ENCODE measurements around the gene IGFL2.

- TF ChIP-seq CTCF (conservative IDR thresholded peaks at IDR 0.05; ENCODE audit: low read depth in 2 of 2) = no peak
- TF ChIP-seq, protein P1, sequence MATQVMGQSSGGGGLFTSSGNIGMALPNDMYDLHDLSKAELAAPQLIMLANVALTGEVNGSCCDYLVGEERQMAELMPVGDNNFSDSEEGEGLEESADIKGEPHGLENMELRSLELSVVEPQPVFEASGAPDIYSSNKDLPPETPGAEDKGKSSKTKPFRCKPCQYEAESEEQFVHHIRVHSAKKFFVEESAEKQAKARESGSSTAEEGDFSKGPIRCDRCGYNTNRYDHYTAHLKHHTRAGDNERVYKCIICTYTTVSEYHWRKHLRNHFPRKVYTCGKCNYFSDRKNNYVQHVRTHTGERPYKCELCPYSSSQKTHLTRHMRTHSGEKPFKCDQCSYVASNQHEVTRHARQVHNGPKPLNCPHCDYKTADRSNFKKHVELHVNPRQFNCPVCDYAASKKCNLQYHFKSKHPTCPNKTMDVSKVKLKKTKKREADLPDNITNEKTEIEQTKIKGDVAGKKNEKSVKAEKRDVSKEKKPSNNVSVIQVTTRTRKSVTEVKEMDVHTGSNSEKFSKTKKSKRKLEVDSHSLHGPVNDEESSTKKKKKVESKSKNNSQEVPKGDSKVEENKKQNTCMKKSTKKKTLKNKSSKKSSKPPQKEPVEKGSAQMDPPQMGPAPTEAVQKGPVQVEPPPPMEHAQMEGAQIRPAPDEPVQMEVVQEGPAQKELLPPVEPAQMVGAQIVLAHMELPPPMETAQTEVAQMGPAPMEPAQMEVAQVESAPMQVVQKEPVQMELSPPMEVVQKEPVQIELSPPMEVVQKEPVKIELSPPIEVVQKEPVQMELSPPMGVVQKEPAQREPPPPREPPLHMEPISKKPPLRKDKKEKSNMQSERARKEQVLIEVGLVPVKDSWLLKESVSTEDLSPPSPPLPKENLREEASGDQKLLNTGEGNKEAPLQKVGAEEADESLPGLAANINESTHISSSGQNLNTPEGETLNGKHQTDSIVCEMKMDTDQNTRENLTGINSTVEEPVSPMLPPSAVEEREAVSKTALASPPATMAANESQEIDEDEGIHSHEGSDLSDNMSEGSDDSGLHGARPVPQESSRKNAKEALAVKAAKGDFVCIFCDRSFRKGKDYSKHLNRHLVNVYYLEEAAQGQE (IDR thresholded peaks at IDR 0.05; ENCODE audit: unreplicated experiment) = no peak
- TF ChIP-seq POLR2AphosphoS5 (IDR thresholded peaks at IDR 0.05; ENCODE audit: low read depth) = no peak
- no peak for TF ChIP-seq EZH2 (IDR thresholded peaks at IDR 0.05; ENCODE audit: low read depth, unreplicated experiment)
- no peak for TF ChIP-seq ETS1 (IDR thresholded peaks at IDR 0.05)
- TF ChIP-seq EZH2phosphoT487 (IDR thresholded peaks at IDR 0.05; ENCODE audit: unreplicated experiment) = no peak
- no peak for TF ChIP-seq JUNB (IDR thresholded peaks at IDR 0.05; ENCODE audit: unreplicated experiment)
- TF ChIP-seq ZNF114 (CRISPR knock-in tag; IDR thresholded peaks at IDR 0.05) = no peak
- no peak for TF ChIP-seq ZNF331 (CRISPR knock-in tag; IDR thresholded peaks at IDR 0.05; ENCODE audit: low read depth)
These were observed 29.9 kb upstream of the IGFL2 start for GRCh38 chr19:46118136-46118535.
